ENCODE results near the gene RAD9A. TPM values are rescaled to one million over a fixed set of nuclear protein-coding genes. Genes with fewer than 3 reads are reported as not detected.
A peak's percentile ranks its signal among the peaks of the same experiment; 100 is the strongest.

Gene RAD9A
- total and polyA plus RNA-seq, 9 of the 15 experiments (the other 6 are each of a cell fraction or from before 2014, with no cell fraction given) = 1.4 to 41.2 (median 16.1) TPM

DNA sequence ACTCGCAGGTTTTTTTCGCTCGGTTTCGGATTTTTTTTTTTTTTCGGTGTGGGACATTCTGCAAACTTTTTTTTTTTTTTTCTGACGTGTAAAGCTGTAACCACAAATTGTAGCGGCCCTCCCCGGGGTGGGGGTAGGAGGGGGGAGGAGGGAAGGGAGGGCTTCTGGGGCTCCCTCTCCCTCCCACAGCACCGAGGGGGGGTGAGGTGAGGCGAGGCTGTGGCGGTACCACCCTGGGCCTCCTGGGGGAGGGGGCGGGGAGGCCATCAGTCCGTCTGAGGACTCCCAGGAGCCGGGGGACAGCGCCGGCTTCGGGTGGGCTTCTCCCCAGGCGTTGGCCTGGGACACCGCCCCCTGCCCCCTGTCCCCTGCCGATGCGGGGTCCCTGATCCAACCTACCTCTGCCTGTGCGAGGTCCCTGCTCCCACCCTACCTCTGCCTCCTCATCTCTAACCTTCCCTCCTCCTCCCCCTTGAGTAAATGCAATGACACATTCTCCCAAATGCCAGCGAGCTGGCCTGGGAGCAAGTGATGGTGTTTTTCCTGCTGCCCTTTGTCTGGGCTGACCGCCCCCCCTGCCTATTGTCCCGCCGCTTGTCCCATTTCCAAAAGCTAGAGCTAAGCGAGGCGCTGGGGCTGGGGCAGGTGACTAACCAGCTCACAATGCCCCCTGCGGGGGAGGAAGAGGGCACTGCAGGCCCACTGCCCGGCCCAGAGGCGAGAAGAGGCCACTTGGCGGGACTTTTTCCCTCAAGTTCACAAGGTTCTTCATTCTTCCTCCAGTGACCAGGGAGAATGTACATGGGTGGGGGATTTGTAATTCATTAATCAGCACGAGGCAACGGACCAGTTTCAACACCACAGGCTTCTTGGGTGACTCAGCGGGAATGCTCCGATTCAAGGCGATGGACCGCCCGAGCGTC is 17.9 kb upstream of the RAD9A start (continued):
- TF ChIP-seq, protein P1, sequence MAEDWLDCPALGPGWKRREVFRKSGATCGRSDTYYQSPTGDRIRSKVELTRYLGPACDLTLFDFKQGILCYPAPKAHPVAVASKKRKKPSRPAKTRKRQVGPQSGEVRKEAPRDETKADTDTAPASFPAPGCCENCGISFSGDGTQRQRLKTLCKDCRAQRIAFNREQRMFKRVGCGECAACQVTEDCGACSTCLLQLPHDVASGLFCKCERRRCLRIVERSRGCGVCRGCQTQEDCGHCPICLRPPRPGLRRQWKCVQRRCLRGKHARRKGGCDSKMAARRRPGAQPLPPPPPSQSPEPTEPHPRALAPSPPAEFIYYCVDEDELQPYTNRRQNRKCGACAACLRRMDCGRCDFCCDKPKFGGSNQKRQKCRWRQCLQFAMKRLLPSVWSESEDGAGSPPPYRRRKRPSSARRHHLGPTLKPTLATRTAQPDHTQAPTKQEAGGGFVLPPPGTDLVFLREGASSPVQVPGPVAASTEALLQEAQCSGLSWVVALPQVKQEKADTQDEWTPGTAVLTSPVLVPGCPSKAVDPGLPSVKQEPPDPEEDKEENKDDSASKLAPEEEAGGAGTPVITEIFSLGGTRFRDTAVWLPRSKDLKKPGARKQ (CRISPR knock-in tag; IDR thresholded peaks at IDR 0.05) = no peak
- TF ChIP-seq MAZ (CRISPR knock-in tag; conservative IDR thresholded peaks at IDR 0.05 in 1 of 2, IDR thresholded peaks at IDR 0.05 in 1 of 2) (peak; percentile 54 to 87), ZNF695 (CRISPR knock-in tag; IDR thresholded peaks at IDR 0.05) (no peak), PPARD (CRISPR knock-in tag; IDR thresholded peaks at IDR 0.05) (no peak), BRD4 (IDR thresholded peaks at IDR 0.05) (peak; percentile 19; the same call in 1 of the 2 replicates), SMARCE1 (IDR thresholded peaks at IDR 0.05) (peak; percentile 66), NCOA1 (IDR thresholded peaks at IDR 0.05; ENCODE audit: low read depth) (no peak; the same call in 1 of the 2 replicates), SMC3 (conservative IDR thresholded peaks at IDR 0.05; ENCODE audit: insufficient read depth, low read depth, low read length) (peak; percentile 24; the same call in 1 of the 2 replicates), ETV1 (tag; conservative IDR thresholded peaks at IDR 0.05; ENCODE audit: low read depth) (0 out of 2 replicates have a peak, but pooled peaks have one; percentile 4), RHOXF2B (CRISPR knock-in tag; conservative IDR thresholded peaks at IDR 0.05) (no peak), ARID2 (IDR thresholded peaks at IDR 0.05) (no peak; the same call in 1 of the 2 replicates), GTF2E2 (tag; IDR thresholded peaks at IDR 0.05) (0 out of 2 replicates have a peak, but pooled peaks have one; percentile 48), EP400 (IDR thresholded peaks at IDR 0.05) (peak; percentile 70), TAF15 (IDR thresholded peaks at IDR 0.05; ENCODE audit: low read depth, low read length) (no peak), ZNF124 (CRISPR knock-in tag; IDR thresholded peaks at IDR 0.05) (no peak), ZNF431 (CRISPR knock-in tag; IDR thresholded peaks at IDR 0.05) (no peak), ZNF408 (CRISPR knock-in tag; IDR thresholded peaks at IDR 0.05; ENCODE audit: low read depth) (no peak), SNRNP70 (optimal IDR thresholded peaks at IDR 0.05; ENCODE audit: low read depth, low read length) (no peak), ZKSCAN8 (CRISPR knock-in tag; IDR thresholded peaks at IDR 0.05) (no peak; the same call in 1 of the 2 replicates), RBM25 (IDR thresholded peaks at IDR 0.05; ENCODE audit: low read depth, low read length, severe bottlenecking) (no peak)
